Neural cell (in vitro differentiated cells): ENCODE results near the gene WIPI1.

Experiments
- EP300 ChIP-seq: fragments of 450-650 bp; conservative IDR thresholded peaks from 2 replicates; pipeline ENCODE4 v1.6.1; 2014; ENCODE audit warnings: antibody characterized with exemption, mild to moderate bottlenecking, moderate library complexity; ENCODE audit not compliant: poor library complexity, severe bottlenecking
- EZH2 ChIP-seq: fragments of 200-600, 300-800 bp; shearing (Covaris generic), sonication (generic); IDR thresholded peaks from 2 replicates; pipeline ENCODE4 v1.6.1; 2014; ENCODE audit warnings: antibody characterized with exemption, low read length, borderline replicate concordance, mild to moderate bottlenecking; ENCODE audit not compliant: insufficient read depth, poor library complexity, severe bottlenecking
- MXI1 ChIP-seq: fragments of 450-650 bp; conservative IDR thresholded peaks from 2 replicates; pipeline ENCODE4 v1.6.1; 2014; ENCODE audit warnings: antibody characterized with exemption, mild to moderate bottlenecking; ENCODE audit not compliant: poor library complexity, severe bottlenecking
- POLR2AphosphoS5 ChIP-seq: IDR thresholded peaks from 2 replicates; pipeline ENCODE4 v1.6.1; 2012
- REST ChIP-seq: IDR thresholded peaks from 2 replicates; pipeline ENCODE4 v1.6.1; 2012; ENCODE audit warnings: borderline replicate concordance
- TAF1 ChIP-seq: IDR thresholded peaks from 2 replicates; pipeline ENCODE4 v1.6.1; 2012; ENCODE audit warnings: low read depth
- TF ChIP-seq, protein P1 (sequence below): fragments of 450-650 bp; IDR thresholded peaks from 2 replicates; pipeline ENCODE4 v1.5.1; 2014; ENCODE audit warnings: antibody characterized with exemption, mild to moderate bottlenecking, moderate library complexity; ENCODE audit not compliant: poor library complexity, severe bottlenecking

DNA sequence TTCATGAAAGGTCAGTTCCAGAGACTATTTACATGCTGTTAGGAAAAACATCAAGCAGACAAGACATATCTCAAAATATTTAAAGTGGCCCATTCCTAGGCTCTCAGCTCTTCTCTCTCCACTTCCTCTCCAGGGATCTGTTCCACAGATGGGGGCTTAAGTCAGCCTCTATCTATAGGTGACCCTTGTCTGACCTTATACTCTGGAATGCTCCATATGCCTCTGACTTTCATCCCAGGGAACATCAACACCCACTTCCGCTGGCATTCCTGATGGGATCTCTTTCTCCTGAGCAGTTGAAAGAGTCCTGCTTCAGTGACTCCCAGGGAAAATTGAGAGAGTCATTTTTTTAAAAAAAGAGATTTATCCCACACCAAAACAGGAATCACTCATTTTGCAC, 11.5 kb upstream of the WIPI1 start:
- TF ChIP-seq, protein P1, sequence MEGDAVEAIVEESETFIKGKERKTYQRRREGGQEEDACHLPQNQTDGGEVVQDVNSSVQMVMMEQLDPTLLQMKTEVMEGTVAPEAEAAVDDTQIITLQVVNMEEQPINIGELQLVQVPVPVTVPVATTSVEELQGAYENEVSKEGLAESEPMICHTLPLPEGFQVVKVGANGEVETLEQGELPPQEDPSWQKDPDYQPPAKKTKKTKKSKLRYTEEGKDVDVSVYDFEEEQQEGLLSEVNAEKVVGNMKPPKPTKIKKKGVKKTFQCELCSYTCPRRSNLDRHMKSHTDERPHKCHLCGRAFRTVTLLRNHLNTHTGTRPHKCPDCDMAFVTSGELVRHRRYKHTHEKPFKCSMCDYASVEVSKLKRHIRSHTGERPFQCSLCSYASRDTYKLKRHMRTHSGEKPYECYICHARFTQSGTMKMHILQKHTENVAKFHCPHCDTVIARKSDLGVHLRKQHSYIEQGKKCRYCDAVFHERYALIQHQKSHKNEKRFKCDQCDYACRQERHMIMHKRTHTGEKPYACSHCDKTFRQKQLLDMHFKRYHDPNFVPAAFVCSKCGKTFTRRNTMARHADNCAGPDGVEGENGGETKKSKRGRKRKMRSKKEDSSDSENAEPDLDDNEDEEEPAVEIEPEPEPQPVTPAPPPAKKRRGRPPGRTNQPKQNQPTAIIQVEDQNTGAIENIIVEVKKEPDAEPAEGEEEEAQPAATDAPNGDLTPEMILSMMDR: no peak
- no peak for TF ChIP-seq EZH2
- no peak for TF ChIP-seq POLR2AphosphoS5
- TF ChIP-seq REST: no peak
- TF ChIP-seq MXI1: no peak
- TF ChIP-seq TAF1: no peak
- TF ChIP-seq EP300: no peak
